ENCODE data around the gene PAXX. TPM values are rescaled to one million over a fixed set of nuclear protein-coding genes. Genes with fewer than 3 reads are reported as not detected.

The PAXX gene
- total RNA-seq, 2 donors from 2014 or later: 29.9 to 81.0 TPM

GRCh38 chr9:137014776-137015539, 22.7 kb downstream of the PAXX start:
- H3K4me1 ChIP-seq: no peaks in the 10 kb centered on the region
- H3K36me3 ChIP-seq: no peaks in the 10 kb centered on the region
- no peaks in the 10 kb centered on the region for H3K9me3 ChIP-seq
- TF ChIP-seq, protein P1, sequence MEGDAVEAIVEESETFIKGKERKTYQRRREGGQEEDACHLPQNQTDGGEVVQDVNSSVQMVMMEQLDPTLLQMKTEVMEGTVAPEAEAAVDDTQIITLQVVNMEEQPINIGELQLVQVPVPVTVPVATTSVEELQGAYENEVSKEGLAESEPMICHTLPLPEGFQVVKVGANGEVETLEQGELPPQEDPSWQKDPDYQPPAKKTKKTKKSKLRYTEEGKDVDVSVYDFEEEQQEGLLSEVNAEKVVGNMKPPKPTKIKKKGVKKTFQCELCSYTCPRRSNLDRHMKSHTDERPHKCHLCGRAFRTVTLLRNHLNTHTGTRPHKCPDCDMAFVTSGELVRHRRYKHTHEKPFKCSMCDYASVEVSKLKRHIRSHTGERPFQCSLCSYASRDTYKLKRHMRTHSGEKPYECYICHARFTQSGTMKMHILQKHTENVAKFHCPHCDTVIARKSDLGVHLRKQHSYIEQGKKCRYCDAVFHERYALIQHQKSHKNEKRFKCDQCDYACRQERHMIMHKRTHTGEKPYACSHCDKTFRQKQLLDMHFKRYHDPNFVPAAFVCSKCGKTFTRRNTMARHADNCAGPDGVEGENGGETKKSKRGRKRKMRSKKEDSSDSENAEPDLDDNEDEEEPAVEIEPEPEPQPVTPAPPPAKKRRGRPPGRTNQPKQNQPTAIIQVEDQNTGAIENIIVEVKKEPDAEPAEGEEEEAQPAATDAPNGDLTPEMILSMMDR (IDR thresholded peaks at IDR 0.05): no peak
- intact Hi-C loops (cut with DNase I): no loop called here
- H3K4me3 ChIP-seq: no peak overlapping the region
- DNase-seq: no peak
- no peaks in the 10 kb centered on the region for H3K27me3 ChIP-seq
- H3K27ac ChIP-seq: no peak overlapping the region
- H3K9ac ChIP-seq (ENCODE audit: low read depth in 2 of 2, low read length in 2 of 2): no peak overlapping the region

- no peak overlapping the region for H3K27ac ChIP-seq
- intact Hi-C loops (cut with DNase I): no loop called here
- H3K9ac ChIP-seq (ENCODE audit: low read depth in 2 of 2, low read length in 2 of 2): no peak overlapping the region
- H3K4me1 ChIP-seq: no peaks in the 10 kb centered on the region
- no peaks in the 10 kb centered on the region for H3K27me3 ChIP-seq
- H3K36me3 ChIP-seq: no peaks in the 10 kb centered on the region
- TF ChIP-seq, protein P1 (IDR thresholded peaks at IDR 0.05): no peak
- DNase-seq: no peak
- H3K4me3 ChIP-seq: no peak overlapping the region
- no peaks in the 10 kb centered on the region for H3K9me3 ChIP-seq
These were observed 23.3 kb downstream of the PAXX start for GRCh38 chr9:137015540-137015930.

GRCh38 chr9:137015976-137016375, 23.8 kb downstream of the PAXX start:
- no peak overlapping the region for H3K27ac ChIP-seq
- no peaks in the 10 kb centered on the region for H3K9me3 ChIP-seq
- no peaks in the 10 kb centered on the region for H3K27me3 ChIP-seq
- no peaks in the 10 kb centered on the region for H3K4me1 ChIP-seq
- no peak overlapping the region for H3K9ac ChIP-seq (ENCODE audit: low read depth in 2 of 2, low read length in 2 of 2)
- no peak for DNase-seq
- TF ChIP-seq, protein P1 (IDR thresholded peaks at IDR 0.05): no peak
- intact Hi-C loops (cut with DNase I): no loop called here
- no peak overlapping the region for H3K4me3 ChIP-seq
- no peaks in the 10 kb centered on the region for H3K36me3 ChIP-seq

- Histone ChIP-seq H3K36me3 (no peaks in the 10 kb centered on the region), H3K9me3 (no peaks in the 10 kb centered on the region), H3K4me3 (no peak overlapping the region), H3K9ac (ENCODE audit: low read depth in 2 of 2, low read length in 2 of 2) (no peak overlapping the region), H3K4me1 (peaks cover 1% of the 10 kb centered on the region), H3K27me3 (no peaks in the 10 kb centered on the region), H3K27ac (no peak overlapping the region)
- no peak for DNase-seq
- TF ChIP-seq, protein P1 (IDR thresholded peaks at IDR 0.05): no peak
- intact Hi-C loops (cut with DNase I): no loop called here
These were observed 24.2 kb downstream of the PAXX start for GRCh38 chr9:137016436-137016835.

GRCh38 chr9:137017071-137017470, 24.8 kb downstream of the PAXX start:
- Histone ChIP-seq H3K4me1 (peaks cover 4% of the 10 kb centered on the region), H3K27ac (no peak overlapping the region), H3K9me3 (no peaks in the 10 kb centered on the region), H3K4me3 (no peak overlapping the region), H3K36me3 (no peaks in the 10 kb centered on the region), H3K9ac (ENCODE audit: low read depth in 2 of 2, low read length in 2 of 2) (no peak overlapping the region), H3K27me3 (no peaks in the 10 kb centered on the region)
- TF ChIP-seq, protein P1 (IDR thresholded peaks at IDR 0.05): no peak
- no peak for DNase-seq
- intact Hi-C loops (cut with DNase I): no loop called here

All from colonic mucosa (tissue), 4 donors.